ENCODE results near the gene GAGE12D. TPM values are rescaled to one million over a fixed set of nuclear protein-coding genes. Genes with fewer than 3 reads are reported as not detected.
"Not testable (repeated sequence)": the region's sequence is repeated elsewhere in the genome, so short reads cannot be mapped to it uniquely, and the experiment has no call there.

The GAGE12D gene, protein sequence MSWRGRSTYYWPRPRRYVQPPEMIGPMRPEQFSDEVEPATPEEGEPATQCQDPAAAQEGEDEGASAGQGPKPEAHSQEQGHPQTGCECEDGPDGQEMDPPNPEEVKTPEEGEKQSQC
- not detected in 2 replicates for total RNA-seq (2014; rRNA removed; shearing (Covaris generic))

DNA sequence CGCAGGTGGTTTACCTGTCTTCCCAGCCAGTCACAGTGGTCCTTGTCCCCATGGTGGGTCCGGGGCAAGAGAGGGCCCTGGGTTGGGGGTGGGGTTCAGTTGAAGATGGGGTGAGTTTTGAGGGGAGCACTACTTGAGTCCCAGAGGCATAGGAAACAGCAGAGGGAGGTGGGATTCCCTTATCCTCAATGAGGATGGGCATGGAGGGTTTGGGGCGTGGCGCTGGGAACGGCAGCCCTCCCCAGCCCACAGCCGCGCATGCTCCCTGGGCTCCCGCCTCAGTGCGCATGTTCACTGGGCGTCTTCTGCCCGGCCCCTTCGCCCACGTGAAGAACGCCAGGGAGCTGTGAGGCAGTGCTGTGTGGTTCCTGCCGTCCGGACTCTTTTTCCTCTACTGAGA lies at the start of gene GAGE12D:
Gene GAGE12D (plus strand): TSS at position 301 of the 400 bp plus-strand sequence. CDS start 1,155 bp downstream, outside the sequence.
- not testable (repeated sequence) for DNase-seq (ENCODE audit: low read depth)

DNA sequence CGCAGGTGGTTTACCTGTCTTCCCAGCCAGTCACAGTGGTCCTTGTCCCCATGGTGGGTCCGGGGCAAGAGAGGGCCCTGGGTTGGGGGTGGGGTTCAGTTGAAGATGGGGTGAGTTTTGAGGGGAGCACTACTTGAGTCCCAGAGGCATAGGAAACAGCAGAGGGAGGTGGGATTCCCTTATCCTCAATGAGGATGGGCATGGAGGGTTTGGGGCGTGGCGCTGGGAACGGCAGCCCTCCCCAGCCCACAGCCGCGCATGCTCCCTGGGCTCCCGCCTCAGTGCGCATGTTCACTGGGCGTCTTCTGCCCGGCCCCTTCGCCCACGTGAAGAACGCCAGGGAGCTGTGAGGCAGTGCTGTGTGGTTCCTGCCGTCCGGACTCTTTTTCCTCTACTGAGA lies 9.7 kb upstream of the GAGE12D start, which contains the start of gene GAGE12C:
Gene GAGE12C (plus strand): TSS at position 301 of the 400 bp plus-strand sequence. CDS start 1,155 bp downstream, outside the sequence.
- DNase-seq (ENCODE audit: low read depth): not testable (repeated sequence)

DNA sequence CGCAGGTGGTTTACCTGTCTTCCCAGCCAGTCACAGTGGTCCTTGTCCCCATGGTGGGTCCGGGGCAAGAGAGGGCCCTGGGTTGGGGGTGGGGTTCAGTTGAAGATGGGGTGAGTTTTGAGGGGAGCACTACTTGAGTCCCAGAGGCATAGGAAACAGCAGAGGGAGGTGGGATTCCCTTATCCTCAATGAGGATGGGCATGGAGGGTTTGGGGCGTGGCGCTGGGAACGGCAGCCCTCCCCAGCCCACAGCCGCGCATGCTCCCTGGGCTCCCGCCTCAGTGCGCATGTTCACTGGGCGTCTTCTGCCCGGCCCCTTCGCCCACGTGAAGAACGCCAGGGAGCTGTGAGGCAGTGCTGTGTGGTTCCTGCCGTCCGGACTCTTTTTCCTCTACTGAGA lies 9.5 kb downstream of the GAGE12D start, which contains the start of gene GAGE12E:
Gene GAGE12E (plus strand): TSS at position 301 of the 400 bp plus-strand sequence. CDS start 1,155 bp downstream, outside the sequence.
- DNase-seq (ENCODE audit: low read depth): not testable (repeated sequence)

DNA sequence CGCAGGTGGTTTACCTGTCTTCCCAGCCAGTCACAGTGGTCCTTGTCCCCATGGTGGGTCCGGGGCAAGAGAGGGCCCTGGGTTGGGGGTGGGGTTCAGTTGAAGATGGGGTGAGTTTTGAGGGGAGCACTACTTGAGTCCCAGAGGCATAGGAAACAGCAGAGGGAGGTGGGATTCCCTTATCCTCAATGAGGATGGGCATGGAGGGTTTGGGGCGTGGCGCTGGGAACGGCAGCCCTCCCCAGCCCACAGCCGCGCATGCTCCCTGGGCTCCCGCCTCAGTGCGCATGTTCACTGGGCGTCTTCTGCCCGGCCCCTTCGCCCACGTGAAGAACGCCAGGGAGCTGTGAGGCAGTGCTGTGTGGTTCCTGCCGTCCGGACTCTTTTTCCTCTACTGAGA lies 19.0 kb downstream of the GAGE12D start, which contains the start of gene GAGE12F:
Gene GAGE12F (plus strand): TSS at position 301 of the 400 bp plus-strand sequence. CDS start 1,155 bp downstream, outside the sequence.
- not testable (repeated sequence) for DNase-seq (ENCODE audit: low read depth)

DNA sequence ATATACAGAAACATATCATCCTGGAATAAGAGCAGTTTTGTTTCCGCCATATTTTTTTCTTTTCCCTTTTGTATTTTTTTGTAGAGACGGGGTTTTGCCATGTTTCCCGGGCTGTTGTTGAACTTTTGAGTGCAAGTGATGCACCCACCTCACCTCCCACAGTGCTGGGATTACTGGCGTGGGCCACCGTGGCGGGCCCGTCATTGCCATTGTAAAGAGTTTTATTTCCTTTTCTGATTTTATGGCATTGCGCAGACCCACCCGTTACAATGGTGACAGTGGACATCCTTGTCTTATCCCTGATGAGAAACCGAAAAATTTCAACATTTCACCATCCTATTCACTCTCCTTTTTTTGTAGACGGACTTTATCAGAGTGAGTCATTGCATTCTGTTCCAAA lies 27.2 kb downstream of the GAGE12D start:
- not testable (repeated sequence) for DNase-seq (ENCODE audit: low read depth)

DNA sequence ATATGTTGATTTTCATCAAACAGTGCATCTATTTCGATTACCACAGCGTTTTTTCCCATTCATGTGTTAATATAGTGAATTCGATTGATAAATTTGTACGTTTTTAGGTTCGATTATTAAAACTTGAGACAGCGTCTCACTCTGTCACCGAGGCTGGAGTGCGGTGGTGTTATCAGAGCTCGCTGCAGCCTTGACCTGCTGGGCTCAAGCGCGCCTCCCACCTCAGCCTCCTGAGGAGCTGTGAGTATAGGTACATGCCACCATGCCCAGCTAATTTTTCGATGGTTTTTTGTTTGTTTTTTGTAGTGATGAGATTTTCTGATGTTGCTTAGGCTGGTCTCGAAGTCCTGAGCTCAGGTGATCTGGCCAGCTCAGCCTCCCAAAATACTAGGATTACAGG lies 27.6 kb downstream of the GAGE12D start:
- DNase-seq (ENCODE audit: low read depth): not testable (repeated sequence)

DNA sequence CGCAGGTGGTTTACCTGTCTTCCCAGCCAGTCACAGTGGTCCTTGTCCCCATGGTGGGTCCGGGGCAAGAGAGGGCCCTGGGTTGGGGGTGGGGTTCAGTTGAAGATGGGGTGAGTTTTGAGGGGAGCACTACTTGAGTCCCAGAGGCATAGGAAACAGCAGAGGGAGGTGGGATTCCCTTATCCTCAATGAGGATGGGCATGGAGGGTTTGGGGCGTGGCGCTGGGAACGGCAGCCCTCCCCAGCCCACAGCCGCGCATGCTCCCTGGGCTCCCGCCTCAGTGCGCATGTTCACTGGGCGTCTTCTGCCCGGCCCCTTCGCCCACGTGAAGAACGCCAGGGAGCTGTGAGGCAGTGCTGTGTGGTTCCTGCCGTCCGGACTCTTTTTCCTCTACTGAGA lies 28.6 kb downstream of the GAGE12D start, which contains the start of gene GAGE12G:
Gene GAGE12G (plus strand): TSS at position 301 of the 400 bp plus-strand sequence. CDS start 1,155 bp downstream, outside the sequence.
- not testable (repeated sequence) for DNase-seq (ENCODE audit: low read depth)

DNA sequence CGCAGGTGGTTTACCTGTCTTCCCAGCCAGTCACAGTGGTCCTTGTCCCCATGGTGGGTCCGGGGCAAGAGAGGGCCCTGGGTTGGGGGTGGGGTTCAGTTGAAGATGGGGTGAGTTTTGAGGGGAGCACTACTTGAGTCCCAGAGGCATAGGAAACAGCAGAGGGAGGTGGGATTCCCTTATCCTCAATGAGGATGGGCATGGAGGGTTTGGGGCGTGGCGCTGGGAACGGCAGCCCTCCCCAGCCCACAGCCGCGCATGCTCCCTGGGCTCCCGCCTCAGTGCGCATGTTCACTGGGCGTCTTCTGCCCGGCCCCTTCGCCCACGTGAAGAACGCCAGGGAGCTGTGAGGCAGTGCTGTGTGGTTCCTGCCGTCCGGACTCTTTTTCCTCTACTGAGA lies 38.1 kb downstream of the GAGE12D start, which contains the start of gene GAGE12H:
Gene GAGE12H (plus strand): TSS at position 301 of the 400 bp plus-strand sequence. CDS start 1,155 bp downstream, outside the sequence.
- DNase-seq (ENCODE audit: low read depth): not testable (repeated sequence)

DNA sequence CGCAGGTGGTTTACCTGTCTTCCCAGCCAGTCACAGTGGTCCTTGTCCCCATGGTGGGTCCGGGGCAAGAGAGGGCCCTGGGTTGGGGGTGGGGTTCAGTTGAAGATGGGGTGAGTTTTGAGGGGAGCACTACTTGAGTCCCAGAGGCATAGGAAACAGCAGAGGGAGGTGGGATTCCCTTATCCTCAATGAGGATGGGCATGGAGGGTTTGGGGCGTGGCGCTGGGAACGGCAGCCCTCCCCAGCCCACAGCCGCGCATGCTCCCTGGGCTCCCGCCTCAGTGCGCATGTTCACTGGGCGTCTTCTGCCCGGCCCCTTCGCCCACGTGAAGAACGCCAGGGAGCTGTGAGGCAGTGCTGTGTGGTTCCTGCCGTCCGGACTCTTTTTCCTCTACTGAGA lies 47.7 kb downstream of the GAGE12D start, which contains the start of gene GAGE2A:
Gene GAGE2A (plus strand): TSS at position 301 of the 400 bp plus-strand sequence. CDS start 1,155 bp downstream, outside the sequence.
- DNase-seq (ENCODE audit: low read depth): not testable (repeated sequence)

DNA sequence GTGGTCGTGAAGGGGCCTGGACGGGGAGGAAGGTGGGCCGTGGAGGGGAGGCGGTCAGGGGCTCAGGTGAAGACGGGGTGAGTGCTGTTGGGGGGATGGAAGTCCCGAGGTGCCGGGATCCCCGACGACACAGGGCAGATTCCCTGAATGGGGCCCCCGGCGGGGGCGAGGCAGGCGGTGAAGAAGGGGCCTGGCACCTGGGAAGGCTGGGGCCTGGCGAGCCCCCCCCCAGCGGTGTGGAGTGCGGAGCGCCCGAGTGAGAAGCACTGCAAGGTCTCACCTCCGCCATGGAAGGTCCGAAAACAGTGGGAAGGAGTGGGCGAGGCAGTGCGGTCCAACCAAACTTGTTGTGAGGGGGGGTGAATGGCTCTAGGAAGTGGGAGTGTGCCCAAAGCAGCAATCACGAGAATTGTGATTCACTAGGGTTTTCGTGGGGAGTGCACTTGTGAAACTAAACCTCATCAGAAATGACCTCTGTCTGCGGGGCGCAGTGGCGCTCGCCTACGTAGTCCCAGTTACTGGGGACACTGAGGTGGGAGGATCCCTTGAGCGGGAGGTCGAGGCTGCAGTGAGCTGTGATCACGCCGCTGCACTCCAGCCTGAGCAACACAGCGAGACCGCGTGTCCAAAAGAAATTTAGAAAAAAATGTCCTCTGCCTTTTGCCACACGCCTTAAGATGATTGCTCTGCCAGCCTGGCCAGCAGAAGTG lies 48.4 kb downstream of the GAGE12D start:
- DNase-seq (ENCODE audit: low read depth): not testable (repeated sequence)

DNA sequence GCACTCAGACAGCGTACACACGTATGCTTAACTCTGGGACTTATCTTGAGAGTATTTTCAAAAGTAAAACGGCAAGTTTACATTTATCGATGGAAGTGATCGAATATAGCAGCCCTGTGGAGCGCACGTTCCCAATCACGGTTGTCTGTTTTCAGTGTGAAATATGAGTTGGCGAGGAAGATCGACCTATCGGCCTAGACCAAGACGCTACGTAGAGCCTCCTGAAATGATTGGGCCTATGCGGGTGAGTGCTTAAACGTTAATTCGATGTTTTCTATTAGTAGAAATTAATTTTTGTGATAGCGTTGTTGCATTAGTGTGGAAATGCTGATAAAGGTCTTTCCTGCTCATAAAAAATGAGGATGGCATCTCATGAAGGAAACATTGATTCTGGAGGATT lies 49.0 kb downstream of the GAGE12D start:
- not testable (repeated sequence) for DNase-seq (ENCODE audit: low read depth)

Other genes starting within 250 kb of the GAGE12D start
- gene GAGE10, start 238.1 kb upstream of the GAGE12D start, total RNA-seq (2014; rRNA removed; shearing (Covaris generic)): not detected in 2 replicates
- not detected in 2 replicates for gene GAGE12J, start 219.7 kb upstream of the GAGE12D start, total RNA-seq (2014; rRNA removed; shearing (Covaris generic))
- 12.3 and 21.8 TPM in 2 replicates for gene GAGE13, start 210.2 kb upstream of the GAGE12D start, total RNA-seq (2014; rRNA removed; shearing (Covaris generic))
- not detected in 2 replicates for gene GAGE12C, start 9.6 kb upstream of the GAGE12D start, total RNA-seq (2014; rRNA removed; shearing (Covaris generic))
- gene GAGE12E, start 9.6 kb downstream of the GAGE12D start, total RNA-seq (2014; rRNA removed; shearing (Covaris generic)): not detected in 2 replicates
- 2.2 and 2.8 TPM in 2 replicates for gene GAGE12F, start 19.1 kb downstream of the GAGE12D start, total RNA-seq (2014; rRNA removed; shearing (Covaris generic))
- 1.9 and 2.8 TPM in 2 replicates for gene GAGE12G, start 28.7 kb downstream of the GAGE12D start, total RNA-seq (2014; rRNA removed; shearing (Covaris generic))
- not detected in 2 replicates for gene GAGE12H, start 38.2 kb downstream of the GAGE12D start, total RNA-seq (2014; rRNA removed; shearing (Covaris generic))
- gene GAGE2A, start 47.8 kb downstream of the GAGE12D start, total RNA-seq (2014; rRNA removed; shearing (Covaris generic)): 43.6 and 61.7 TPM in 2 replicates
- 57.2 and 91.5 TPM in 2 replicates for gene GAGE1, start 57.3 kb downstream of the GAGE12D start, total RNA-seq (2014; rRNA removed; shearing (Covaris generic))
- gene PAGE1, start 154.3 kb downstream of the GAGE12D start, total RNA-seq (2014; rRNA removed; shearing (Covaris generic)): 22.4 and 35.4 TPM in 2 replicates

All from Daoy (cell line).